HepG2 (cell line): ENCODE results near the gene ADGRL3. TPM values are rescaled to one million over a fixed set of nuclear protein-coding genes. Genes with fewer than 3 reads are reported as not detected.
"Not testable (repeated sequence)": the region's sequence is repeated elsewhere in the genome, so short reads cannot be mapped to it uniquely, and the experiment has no call there.

Experiments
- ATAC-seq: fragments of 200-7000 bp; cut with Tn5 transposase; 3 replicates; pipeline ENCODE4 v1.9.1; 2020; ENCODE audit warnings: mild to moderate bottlenecking, moderate library complexity
- BruUV-seq: library from RNA; stranded (reverse); fragments of 400-500 nt; replicated peaks from 2 replicates; lab custom pipeline; 2021; lab: Mats Ljungman, UMichigan
- CTCF ChIA-PET: fragments of 300-600 bp; formaldehyde crosslinking; extraction: SDS; loops from one replicate; lab custom pipeline; 2021; ENCODE audit warnings: low total read pairs, inconsistent platforms, low intra/inter-chr PET ratio; lab: Yijun Ruan, JAX
- POLR2A ChIA-PET: fragments of 350-600 bp; sonication (Branson Sonifier 250); formaldehyde crosslinking; loops from one replicate; lab custom pipeline; 2020; ENCODE audit warnings: antibody characterized with exemption, inconsistent platforms; lab: Yijun Ruan, JAX
- DNase-seq: peaks from one replicate; pipeline ENCODE4 v3.0.0-alpha.2; 2015; ENCODE audit warnings: low spot score
- FAIRE-seq: peaks from 3 replicates; lab custom pipeline; 2011; peaks lifted over from hg19 to GRCh38; lab: Jason Lieb, UNC
- H2AFZ ChIP-seq: one replicate; pipeline ENCODE4 v1.6.1; 2011; ENCODE audit warnings: low read length, inconsistent platforms
- H3K27ac ChIP-seq: fragments of 300-600 bp; 3 replicates; pipeline ENCODE4 v1.8.0; 2011; ENCODE audit warnings: mixed run types, mild to moderate bottlenecking, mixed read lengths, low read length, inconsistent platforms; ENCODE audit not compliant: insufficient read depth; ENCODE audit errors: extremely low read length
- H3K27me3 ChIP-seq, 2 experiments: fragments of 200-600 bp in 1 of 2; 2 replicates in 1 of 2; 3 replicates in 1 of 2; pipeline versions ENCODE4 v1.6.0 to v1.8.0; 2011; ENCODE audit warnings: low read length in 2 of 2, mild to moderate bottlenecking in 2 of 2, moderate library complexity in 2 of 2, inconsistent platforms in 1 of 2; ENCODE audit not compliant: insufficient read depth in 2 of 2, control insufficient read depth in 1 of 2
- H3K36me3 ChIP-seq, 2 experiments: fragments of 200-600 bp in 1 of 2; replicated peaks in 1 of 2; 2 replicates in 1 of 2; 3 replicates in 1 of 2; pipeline versions ENCODE4 v1.5.1 to v1.8.0; 2011; ENCODE audit warnings: low read length in 2 of 2, inconsistent platforms in 1 of 2; ENCODE audit not compliant: insufficient read depth in 2 of 2, control insufficient read depth in 1 of 2
- H3K4me1 ChIP-seq: 2 replicates; pipeline ENCODE4 v1.5.1; 2012; ENCODE audit warnings: low read length, inconsistent platforms; ENCODE audit not compliant: insufficient read depth
- H3K4me2 ChIP-seq: 2 replicates; pipeline ENCODE4 v1.6.0; 2011; ENCODE audit warnings: low read depth, low read length, inconsistent platforms
- H3K4me3 ChIP-seq, 3 experiments: fragments of 200-600 bp in 1 of 3; sonication (generic), shearing (Covaris generic) in 1 of 3; replicated peaks in 1 of 3; 2 replicates each; pipeline ENCODE4 v1.5.1; 2011 to 2016; ENCODE audit warnings: low read length in 3 of 3, inconsistent platforms in 2 of 3, low read depth in 2 of 3, mild to moderate bottlenecking in 2 of 3, control low read depth in 1 of 3, mixed read lengths in 1 of 3; ENCODE audit not compliant: insufficient read depth in 1 of 3
- H3K79me2 ChIP-seq: one replicate; pipeline ENCODE4 v1.6.1; 2011; ENCODE audit warnings: low read length, inconsistent platforms; ENCODE audit not compliant: insufficient read depth
- H3K9ac ChIP-seq: 2 replicates; pipeline ENCODE4 v1.6.0; 2011; ENCODE audit warnings: mild to moderate bottlenecking, low read depth, low read length, inconsistent platforms; ENCODE audit not compliant: insufficient read depth
- H3K9me3 ChIP-seq: 2 replicates; pipeline ENCODE4 v1.5.1; 2012; ENCODE audit warnings: mild to moderate bottlenecking, low read length
- H4K20me1 ChIP-seq: 2 replicates; pipeline ENCODE4 v1.6.0; 2011; ENCODE audit warnings: inconsistent platforms, mild to moderate bottlenecking, low read length, moderate library complexity; ENCODE audit not compliant: insufficient read depth
- NRL ChIP-seq: sonication (generic); formaldehyde crosslinking; IDR thresholded peaks from 2 replicates; pipeline ENCODE4 v1.5.0; 2020; ENCODE audit warnings: missing genetic modification reagents, mild to moderate bottlenecking, moderate library complexity, borderline replicate concordance
- ZIK1 ChIP-seq: sonication (generic); formaldehyde crosslinking; IDR thresholded peaks from 2 replicates; pipeline ENCODE4 v1.5.0; 2020; ENCODE audit warnings: mild to moderate bottlenecking, low read depth, missing genetic modification reagents, borderline replicate concordance
- ZNF317 ChIP-seq: sonication (generic); formaldehyde crosslinking; IDR thresholded peaks from 2 replicates; pipeline ENCODE4 v1.5.0; 2020; ENCODE audit warnings: mild to moderate bottlenecking, missing genetic modification reagents
- ZNF572 ChIP-seq: sonication (generic); formaldehyde crosslinking; IDR thresholded peaks from 2 replicates; pipeline ENCODE4 v1.5.1; 2020; ENCODE audit warnings: mild to moderate bottlenecking, missing genetic modification reagents
- WGBS: methylation state at CpG from one replicate; pipeline ENCODE4 v1.1.6; 2017; ENCODE audit warnings: low lambda C conversion rate; 5-methylcytosine and 5-hydroxymethylcytosine counted together
- in situ Hi-C: cut with HindIII; loops from 2 replicates; pipeline ENCODE4 v1.10.0; 2017; ENCODE audit warnings: low pct_unique_long_range_greater_than_20kb; ENCODE audit not compliant: extremely low pct_ligation_motif_present
- intact Hi-C: fragments of 100-400 bp; cut with micrococcal nuclease; formaldehyde crosslinking; loops from one replicate; pipeline ENCODE4 v1.10.0; 2022; ENCODE audit not compliant: unreplicated experiment
- polyA plus RNA-seq, 8 experiments: library from polyadenylated mRNA; depleted of rRNA in 3 of 8; stranded (reverse) in 7 of 8; unstranded in 1 of 8; fragments of >200 nt; fragmentation: Illumina TruSeq in 4 of 8; extraction: Trizol in 4 of 8; gene quantifications; 2 replicates each; pipeline versions ENCODE4 v1.2.1 to v1.2.3, GENCODE V29; 2011 to 2016; ENCODE audit warnings: low read depth in 4 of 8, missing spikeins in 1 of 8, mixed read lengths in 1 of 8; ENCODE audit not compliant: insufficient read depth in 1 of 8
- total RNA-seq, 5 experiments: library from RNA; depleted of rRNA; stranded (reverse); fragments of >200 nt; fragmentation: Illumina TruSeq; extraction: Trizol; gene quantifications; 2 replicates each; pipeline ENCODE4 v1.2.3, GENCODE V29; 2016; ENCODE audit warnings: low read depth in 1 of 5

Gene ADGRL3
- total and polyA plus RNA-seq, 2 of the 13 experiments (the other 11 are each of a cell fraction or from before 2014, with no cell fraction given): 0.04 to 0.05 TPM

DNA sequence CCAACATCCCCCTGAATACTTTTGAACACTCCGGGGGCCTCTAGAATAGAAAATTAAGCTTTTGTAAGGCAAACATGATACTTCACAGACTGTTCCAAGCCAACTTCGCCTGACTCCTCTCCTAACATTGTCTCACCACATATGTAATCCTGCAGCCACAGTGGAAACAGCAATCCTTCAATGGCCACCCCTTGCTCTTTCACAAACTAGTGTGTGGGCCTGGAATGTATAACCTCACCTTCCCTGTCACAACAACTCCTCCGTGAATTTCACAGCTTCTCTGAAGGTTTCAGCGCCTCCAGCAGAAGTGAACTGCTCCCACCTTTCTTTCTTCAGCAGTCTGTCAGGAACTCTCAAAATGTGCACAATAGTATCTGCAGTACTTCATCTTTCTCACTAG is 185.1 kb downstream of the ADGRL3 start:
- DNase-seq (no peak), ATAC-seq (no peak), FAIRE-seq (no peak)
- no peaks in the 10 kb centered on the region for H3K4me1 ChIP-seq
- intact Hi-C loops: no loop called here
- CTCF ChIA-PET: no interaction called here
- no peaks in the 10 kb centered on the region for H3K27me3 ChIP-seq
- H3K4me2 ChIP-seq: no peak overlapping the region
- no peaks in the 10 kb centered on the region for H3K36me3 ChIP-seq
- in situ Hi-C loops: no loop called here
- H3K9ac ChIP-seq: no peak overlapping the region
- WGBS: 1% methylated on average over 4 of the region's 4 CpGs
- POLR2A ChIA-PET: no interaction called here
- H4K20me1 ChIP-seq: no peaks in the 10 kb centered on the region
- BruUV-seq: no TSS peak
- no peaks in the 10 kb centered on the region for H3K79me2 ChIP-seq
- no peaks in the 10 kb centered on the region for H3K9me3 ChIP-seq
- TF ChIP-seq ZNF572: no peak
- no peak for TF ChIP-seq ZIK1
- no peak for TF ChIP-seq ZNF317
- no peak for TF ChIP-seq NRL (CRISPR knock-in tag)
- TF ChIP-seq, all 625 proteins: peak for 0
- no peak overlapping the region for H2AFZ ChIP-seq
- H3K4me3 ChIP-seq: no peak overlapping the region
- no peak overlapping the region for H3K27ac ChIP-seq

DNA sequence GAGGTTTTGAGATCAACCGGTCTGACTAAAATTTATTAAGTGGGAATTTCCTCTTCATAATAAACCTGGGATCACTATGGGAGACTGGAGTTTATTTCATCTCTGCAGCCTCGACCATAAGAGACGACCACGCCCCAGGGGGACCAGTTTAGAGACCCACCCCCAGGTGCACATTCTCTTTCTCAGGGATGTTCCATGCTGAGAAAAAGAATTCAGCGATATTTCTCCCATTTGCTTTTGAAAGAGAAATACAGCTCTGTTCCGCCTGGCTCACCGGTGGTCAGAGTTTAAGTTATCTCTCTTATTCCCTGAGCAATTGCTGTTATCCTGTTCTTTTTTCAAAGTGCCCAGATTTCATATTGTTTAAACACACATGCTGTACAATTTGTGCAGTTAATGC is 187.2 kb downstream of the ADGRL3 start:
- BruUV-seq, ATAC-seq, POLR2A ChIA-PET, H3K9ac ChIP-seq, H3K36me3 ChIP-seq, in situ Hi-C loops, H3K27ac ChIP-seq, H4K20me1 ChIP-seq, H3K79me2 ChIP-seq, intact Hi-C loops, H3K4me3 ChIP-seq, H3K27me3 ChIP-seq, H3K4me2 ChIP-seq, CTCF ChIA-PET, H3K4me1 ChIP-seq, H3K9me3 ChIP-seq, DNase-seq, H2AFZ ChIP-seq, FAIRE-seq: not testable (repeated sequence)
- 52% methylated on average over 7 of the region's 7 CpGs for WGBS
